Tibial nerve (tissue), 4 donors: ENCODE data around the gene HAO1.

Experiments used
- EP300 ChIP-seq, 2 donors: sonication (generic); formaldehyde crosslinking; IDR thresholded peaks; one replicate each; pipeline ENCODE4 v1.6.1; 2017; ENCODE audit warnings: antibody characterized with exemption in 2 of 2, mild to moderate bottlenecking in 1 of 2
- POLR2A ChIP-seq, 2 donors: fragments of 450-650 bp; IDR thresholded peaks; one replicate each; pipeline ENCODE4 v1.6.1; 2017; ENCODE audit warnings: antibody characterized with exemption in 2 of 2, mild to moderate bottlenecking in 2 of 2, moderate library complexity in 2 of 2
- TF ChIP-seq, protein P1 (sequence below), 5 experiments: fragments of 200-600 bp in 3 of 5; fragments of 450-650 bp in 2 of 5; sonication (generic) in 3 of 5; IDR thresholded peaks; one replicate each; pipeline ENCODE4 v1.5.1; 2016 to 2019; ENCODE audit warnings: antibody characterized with exemption in 5 of 5, mild to moderate bottlenecking in 3 of 5, moderate library complexity in 2 of 5

DNA sequence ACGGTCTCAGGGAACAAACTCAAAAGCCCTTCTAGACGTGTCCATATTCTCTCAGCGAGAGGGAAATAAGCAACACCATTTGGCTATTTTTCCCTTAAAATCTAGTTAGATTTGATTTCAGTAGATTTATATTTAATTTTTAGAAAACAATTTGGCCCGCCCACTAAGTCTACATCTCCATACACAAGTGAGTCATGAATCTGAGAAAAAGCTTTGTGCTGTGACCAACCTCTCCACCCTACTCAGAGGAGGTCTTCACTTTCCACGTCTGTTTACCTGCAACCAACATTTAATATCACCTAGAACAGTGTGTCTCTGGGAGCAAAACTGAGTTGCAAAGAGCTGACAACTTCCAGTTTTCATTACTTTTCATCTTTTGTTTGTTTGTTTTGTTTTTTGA is 48.6 kb downstream of the HAO1 start:
- TF ChIP-seq, protein P1, sequence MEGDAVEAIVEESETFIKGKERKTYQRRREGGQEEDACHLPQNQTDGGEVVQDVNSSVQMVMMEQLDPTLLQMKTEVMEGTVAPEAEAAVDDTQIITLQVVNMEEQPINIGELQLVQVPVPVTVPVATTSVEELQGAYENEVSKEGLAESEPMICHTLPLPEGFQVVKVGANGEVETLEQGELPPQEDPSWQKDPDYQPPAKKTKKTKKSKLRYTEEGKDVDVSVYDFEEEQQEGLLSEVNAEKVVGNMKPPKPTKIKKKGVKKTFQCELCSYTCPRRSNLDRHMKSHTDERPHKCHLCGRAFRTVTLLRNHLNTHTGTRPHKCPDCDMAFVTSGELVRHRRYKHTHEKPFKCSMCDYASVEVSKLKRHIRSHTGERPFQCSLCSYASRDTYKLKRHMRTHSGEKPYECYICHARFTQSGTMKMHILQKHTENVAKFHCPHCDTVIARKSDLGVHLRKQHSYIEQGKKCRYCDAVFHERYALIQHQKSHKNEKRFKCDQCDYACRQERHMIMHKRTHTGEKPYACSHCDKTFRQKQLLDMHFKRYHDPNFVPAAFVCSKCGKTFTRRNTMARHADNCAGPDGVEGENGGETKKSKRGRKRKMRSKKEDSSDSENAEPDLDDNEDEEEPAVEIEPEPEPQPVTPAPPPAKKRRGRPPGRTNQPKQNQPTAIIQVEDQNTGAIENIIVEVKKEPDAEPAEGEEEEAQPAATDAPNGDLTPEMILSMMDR (IDR thresholded peaks at IDR 0.05), result no peak
- no peak for TF ChIP-seq EP300 (IDR thresholded peaks at IDR 0.05)
- no peak for TF ChIP-seq POLR2A (IDR thresholded peaks at IDR 0.05)
